Left colon (tissue), 2 donors: ENCODE measurements around the gene OSBPL5. TPM values are rescaled to one million over a fixed set of nuclear protein-coding genes. Genes with fewer than 3 reads are reported as not detected.

Source experiments
- ATAC-seq: fragments of 200-7000 bp; cut with Tn5 transposase; one replicate; pipeline ENCODE4 v1.9.1; 2020; ENCODE audit warnings: mild to moderate bottlenecking, moderate library complexity
- DNase-seq, 2 donors: peaks; one replicate each; pipeline ENCODE4 v3.0.0-alpha.2; 2020
- intact Hi-C, 2 donors: fragments of 100-400 bp; cut with DNase I in 1 of 2; cut with micrococcal nuclease in 1 of 2; formaldehyde crosslinking; loops; one replicate each; pipeline versions ENCODE4 v1.11.2 to v1.14.0; 2022; cut with DNase I, micrococcal nuclease
- total RNA-seq, 2 donors: library from RNA; stranded (reverse); fragmentation: NEBNext Ultra II Directional; extraction: Animal tissue kit (Norgen Biotek cat#: 25700); gene quantifications; one replicate each; pipeline ENCODE4 v1.2.1, GENCODE V29; 2021
- donor health status: DM: no; HTN: no; CAD: no.
- donor health status: DM: yes; HTN: yes; CAD: no.

Gene OSBPL5
- total RNA-seq, 2 donors from 2014 or later, result 36.8 to 48.7 TPM

GRCh38 chr11:3058753-3059664 is 106.1 kb downstream of the OSBPL5 start:
- ATAC-seq (no peak), DNase-seq (no peak)
- intact Hi-C loops, result no loop called here

GRCh38 chr11:3057069-3057963 is 107.8 kb downstream of the OSBPL5 start, which contains the start of gene CARS1:
Gene CARS1, minus strand, starts transcription at chr11:3057423. Its CDS starts 56 bp downstream, at chr11:3057367.
- DNase-seq, result peak; percentile 96 to 97
- intact Hi-C loops, result no loop called here
- ATAC-seq, result peak; percentile 98

- DNase-seq (peak; percentile 39 to 52), ATAC-seq (peak; percentile 44)
- intact Hi-C loops, result no loop called here
These were observed 108.6 kb downstream of the OSBPL5 start for GRCh38 chr11:3056296-3057068.

GRCh38 chr11:3055891-3056290 is 109.2 kb downstream of the OSBPL5 start:
- DNase-seq (no peak), ATAC-seq (peak; percentile 50)
- intact Hi-C loops, result no loop called here

- ATAC-seq, result no peak
- DNase-seq, result no peak
- intact Hi-C loops, result no loop called here
These were observed 112.5 kb downstream of the OSBPL5 start for GRCh38 chr11:3052567-3052966.

- intact Hi-C loops, result no loop called here
- ATAC-seq, result no peak
- DNase-seq, result no peak
These were observed 113.0 kb downstream of the OSBPL5 start for GRCh38 chr11:3052109-3052479.

GRCh38 chr11:3051196-3052108 is 113.7 kb downstream of the OSBPL5 start:
- intact Hi-C loops, result no loop called here
- no peak for DNase-seq
- no peak for ATAC-seq

GRCh38 chr11:3050386-3051195 is 114.5 kb downstream of the OSBPL5 start:
- DNase-seq (no peak), ATAC-seq (no peak)
- intact Hi-C loops, result no loop called here

GRCh38 chr11:3049430-3050243 is 115.5 kb downstream of the OSBPL5 start:
- intact Hi-C loops, result no loop called here
- DNase-seq, result peak; percentile 71 to 85
- ATAC-seq, result peak; percentile 86

GRCh38 chr11:3047637-3048036 is 117.5 kb downstream of the OSBPL5 start:
- no peak for ATAC-seq
- intact Hi-C loops, result no loop called here
- DNase-seq, result no peak

GRCh38 chr11:3046641-3047040 is 118.5 kb downstream of the OSBPL5 start:
- ATAC-seq (no peak), DNase-seq (no peak)
- intact Hi-C loops, result no loop called here

- ATAC-seq (no peak), DNase-seq (no peak)
- intact Hi-C loops, result no loop called here
These were observed 118.9 kb downstream of the OSBPL5 start for GRCh38 chr11:3046190-3046589.

GRCh38 chr11:3044915-3045314 is 120.2 kb downstream of the OSBPL5 start:
- intact Hi-C loops, result no loop called here
- no peak for DNase-seq
- ATAC-seq, result no peak

- intact Hi-C loops, result no loop called here
- ATAC-seq, result no peak
- no peak for DNase-seq
These were observed 121.1 kb downstream of the OSBPL5 start for GRCh38 chr11:3044004-3044403.

- intact Hi-C loops, result no loop called here
- ATAC-seq, result peak; percentile 3
- peak in 1 of 2 donors; percentile 68 for DNase-seq
These were observed 121.7 kb downstream of the OSBPL5 start for GRCh38 chr11:3043315-3043871.
